ENCODE measurements around the gene FOXI1.

FOXI1 gene

GRCh38 chr5:170105642-170106611, at the start of gene FOXI1:
Gene FOXI1 (plus strand): TSS chr5:170105897. CDS start chr5:170105958, 61 bp downstream.
- in situ Hi-C loops (cut with HindIII; ENCODE audit: low pct_ligation_motif_present, low pct_unique_long_range_greater_than_20kb, low sequenced_read_pairs), result no loop called here
- no peak for DNase-seq

- DNase-seq, result no peak
- in situ Hi-C loops (cut with HindIII; ENCODE audit: low pct_ligation_motif_present, low pct_unique_long_range_greater_than_20kb, low sequenced_read_pairs), result no loop called here
Measured at GRCh38 chr5:170056561-170057267, 49.0 kb upstream of the FOXI1 start.

GRCh38 chr5:170057311-170057710, 48.4 kb upstream of the FOXI1 start:
- in situ Hi-C loops (cut with HindIII; ENCODE audit: low pct_ligation_motif_present, low pct_unique_long_range_greater_than_20kb, low sequenced_read_pairs), result no loop called here
- no peak for DNase-seq

GRCh38 chr5:170059221-170059620, 46.5 kb upstream of the FOXI1 start:
- in situ Hi-C loops (cut with HindIII; ENCODE audit: low pct_ligation_motif_present, low pct_unique_long_range_greater_than_20kb, low sequenced_read_pairs), result no loop called here
- DNase-seq, result no peak

- DNase-seq, result no peak
- in situ Hi-C loops (cut with HindIII; ENCODE audit: low pct_ligation_motif_present, low pct_unique_long_range_greater_than_20kb, low sequenced_read_pairs), result no loop called here
Measured at GRCh38 chr5:170067152-170067551, 38.5 kb upstream of the FOXI1 start.

GRCh38 chr5:170067574-170068170, 38.0 kb upstream of the FOXI1 start:
- no peak for DNase-seq
- in situ Hi-C loops (cut with HindIII; ENCODE audit: low pct_ligation_motif_present, low pct_unique_long_range_greater_than_20kb, low sequenced_read_pairs), result no loop called here

- no peak for DNase-seq
- in situ Hi-C loops (cut with HindIII; ENCODE audit: low pct_ligation_motif_present, low pct_unique_long_range_greater_than_20kb, low sequenced_read_pairs), result no loop called here
Measured at GRCh38 chr5:170069512-170069911, 36.2 kb upstream of the FOXI1 start.

- DNase-seq, result no peak
- in situ Hi-C loops (cut with HindIII; ENCODE audit: low pct_ligation_motif_present, low pct_unique_long_range_greater_than_20kb, low sequenced_read_pairs), result no loop called here
Measured at GRCh38 chr5:170070556-170071412, 34.9 kb upstream of the FOXI1 start.

GRCh38 chr5:170071748-170072147, 33.9 kb upstream of the FOXI1 start:
- no peak for DNase-seq
- in situ Hi-C loops (cut with HindIII; ENCODE audit: low pct_ligation_motif_present, low pct_unique_long_range_greater_than_20kb, low sequenced_read_pairs), result no loop called here

GRCh38 chr5:170075696-170076095, 30.0 kb upstream of the FOXI1 start:
- in situ Hi-C loops (cut with HindIII; ENCODE audit: low pct_ligation_motif_present, low pct_unique_long_range_greater_than_20kb, low sequenced_read_pairs), result loop anchor here (25.0 kb wide), 1 partner anchor 137 kb away; no protein-coding TSS in a partner anchor
- no peak for DNase-seq

- in situ Hi-C loops (cut with HindIII; ENCODE audit: low pct_ligation_motif_present, low pct_unique_long_range_greater_than_20kb, low sequenced_read_pairs), result loop anchor here (25.0 kb wide), 1 partner anchor 136 kb away; no protein-coding TSS in a partner anchor
- DNase-seq, result no peak
Measured at GRCh38 chr5:170076211-170076610, 29.5 kb upstream of the FOXI1 start.

GRCh38 chr5:170076739-170077138, 29.0 kb upstream of the FOXI1 start:
- no peak for DNase-seq
- in situ Hi-C loops (cut with HindIII; ENCODE audit: low pct_ligation_motif_present, low pct_unique_long_range_greater_than_20kb, low sequenced_read_pairs), result loop anchor here (25.0 kb wide), 1 partner anchor 136 kb away; no protein-coding TSS in a partner anchor

GRCh38 chr5:170077526-170077925, 28.2 kb upstream of the FOXI1 start:
- in situ Hi-C loops (cut with HindIII; ENCODE audit: low pct_ligation_motif_present, low pct_unique_long_range_greater_than_20kb, low sequenced_read_pairs), result loop anchor here (25.0 kb wide), 1 partner anchor 135 kb away; no protein-coding TSS in a partner anchor
- DNase-seq, result no peak

- no peak for DNase-seq
- in situ Hi-C loops (cut with HindIII; ENCODE audit: low pct_ligation_motif_present, low pct_unique_long_range_greater_than_20kb, low sequenced_read_pairs), result loop anchor here (25.0 kb wide), 1 partner anchor 134 kb away; no protein-coding TSS in a partner anchor
Measured at GRCh38 chr5:170078458-170078857, 27.2 kb upstream of the FOXI1 start.

- in situ Hi-C loops (cut with HindIII; ENCODE audit: low pct_ligation_motif_present, low pct_unique_long_range_greater_than_20kb, low sequenced_read_pairs), result loop anchor here (25.0 kb wide), 1 partner anchor 133 kb away; no protein-coding TSS in a partner anchor
Measured at GRCh38 chr5:170078931-170079330, 26.8 kb upstream of the FOXI1 start.

GRCh38 chr5:170080217-170080616, 25.5 kb upstream of the FOXI1 start:
- in situ Hi-C loops (cut with HindIII; ENCODE audit: low pct_ligation_motif_present, low pct_unique_long_range_greater_than_20kb, low sequenced_read_pairs), result loop anchor here (25.0 kb wide), 1 partner anchor 132 kb away; no protein-coding TSS in a partner anchor
- no peak for DNase-seq

More at GRCh38 chr5:170078931-170079330, 26.8 kb upstream of the FOXI1 start:
- DNase-seq, result no peak

GRCh38 chr5:170080786-170081445, 24.8 kb upstream of the FOXI1 start:
- no peak for DNase-seq
- in situ Hi-C loops (cut with HindIII; ENCODE audit: low pct_ligation_motif_present, low pct_unique_long_range_greater_than_20kb, low sequenced_read_pairs), result loop anchor here (25.0 kb wide), 1 partner anchor 131 kb away; no protein-coding TSS in a partner anchor
